Parathyroid adenoma (tissue), 2 donors: Measurements from ENCODE around the gene TIMD4.
"Not testable (repeated sequence)": the region's sequence is repeated elsewhere in the genome, so short reads cannot be mapped to it uniquely, and the experiment has no call there.

Source experiments
- H2AFZ ChIP-seq: fragments of 300-600 bp; sonication (generic); one replicate; pipeline ENCODE4 v1.7.0; 2017; ENCODE audit warnings: antibody characterized with exemption, mild to moderate bottlenecking
- H3K27ac ChIP-seq: fragments of 300-600 bp; sonication (generic); one replicate; pipeline ENCODE4 v1.7.0; 2017
- H3K27me3 ChIP-seq: fragments of 300-600 bp; sonication (generic); one replicate; pipeline ENCODE4 v1.7.0; 2017; ENCODE audit warnings: low read length; ENCODE audit not compliant: control insufficient read depth, insufficient read depth
- H3K36me3 ChIP-seq: fragments of 300-600 bp; sonication (generic); one replicate; pipeline ENCODE4 v1.7.0; 2017; ENCODE audit warnings: low read length; ENCODE audit not compliant: control insufficient read depth, insufficient read depth
- H3K4me1 ChIP-seq: fragments of 300-600 bp; sonication (generic); one replicate; pipeline ENCODE4 v1.7.0; 2017; ENCODE audit warnings: control low read depth
- H3K4me2 ChIP-seq: fragments of 300-600 bp; sonication (generic); one replicate; pipeline ENCODE4 v1.7.0; 2017; ENCODE audit warnings: low read length
- H3K4me3 ChIP-seq: fragments of 300-600 bp; sonication (generic); one replicate; pipeline ENCODE4 v1.7.0; 2017; ENCODE audit warnings: low read depth, low read length
- H3K79me2 ChIP-seq: fragments of 300-600 bp; sonication (generic); one replicate; pipeline ENCODE4 v1.7.0; 2017; ENCODE audit warnings: control low read depth
- H3K9ac ChIP-seq: fragments of 300-600 bp; sonication (generic); one replicate; pipeline ENCODE4 v1.7.0; 2017; ENCODE audit warnings: mild to moderate bottlenecking
- H3K9me3 ChIP-seq: fragments of 300-600 bp; sonication (generic); one replicate; pipeline ENCODE4 v1.7.0; 2017; ENCODE audit warnings: low read length; ENCODE audit not compliant: control insufficient read depth
- CTCF ChIP-seq: fragments of 300-600 bp; sonication (generic); IDR thresholded peaks from one replicate; pipeline ENCODE4 v1.7.0; 2017; ENCODE audit warnings: antibody characterized with exemption, mild to moderate bottlenecking
- donor health status: primary hyperparathyroidism.

TIMD4 gene

GRCh38 chr5:156942064-156942463 lies 21.0 kb downstream of the TIMD4 start:
- TF ChIP-seq CTCF, result no peak
- no peaks in the 10 kb centered on the region for H3K79me2 ChIP-seq
- H3K27ac ChIP-seq, result no peak overlapping the region
- no peak overlapping the region for H2AFZ ChIP-seq
- no peak overlapping the region for H3K4me3 ChIP-seq
- no peak overlapping the region for H3K4me2 ChIP-seq
- no peaks in the 10 kb centered on the region for H3K9me3 ChIP-seq
- H3K36me3 ChIP-seq, result no peaks in the 10 kb centered on the region
- H3K4me1 ChIP-seq, result no peaks in the 10 kb centered on the region
- H3K9ac ChIP-seq, result no peak overlapping the region
- H3K27me3 ChIP-seq, result no peaks in the 10 kb centered on the region

GRCh38 chr5:156940462-156940861 lies 22.6 kb downstream of the TIMD4 start:
- not testable (repeated sequence) for H3K9ac ChIP-seq, H3K4me3 ChIP-seq, H3K27ac ChIP-seq, H3K27me3 ChIP-seq, H3K79me2 ChIP-seq, H3K4me2 ChIP-seq, H3K9me3 ChIP-seq, H2AFZ ChIP-seq, H3K4me1 ChIP-seq, H3K36me3 ChIP-seq

GRCh38 chr5:156936972-156937371 lies 26.1 kb downstream of the TIMD4 start:
- Histone ChIP-seq H3K36me3 (no peaks in the 10 kb centered on the region), H3K79me2 (no peaks in the 10 kb centered on the region), H2AFZ (no peak overlapping the region), H3K4me3 (no peak overlapping the region), H3K27ac (no peak overlapping the region), H3K27me3 (no peaks in the 10 kb centered on the region), H3K4me2 (no peak overlapping the region), H3K9me3 (no peaks in the 10 kb centered on the region), H3K4me1 (no peaks in the 10 kb centered on the region), H3K9ac (no peak overlapping the region)
- TF ChIP-seq CTCF, result no peak

GRCh38 chr5:156934450-156935211 lies 28.4 kb downstream of the TIMD4 start:
- H3K79me2 ChIP-seq, result no peaks in the 10 kb centered on the region
- no peak overlapping the region for H3K27ac ChIP-seq
- no peaks in the 10 kb centered on the region for H3K4me1 ChIP-seq
- H3K27me3 ChIP-seq, result no peaks in the 10 kb centered on the region
- no peaks in the 10 kb centered on the region for H3K36me3 ChIP-seq
- TF ChIP-seq CTCF, result no peak
- no peaks in the 10 kb centered on the region for H3K9me3 ChIP-seq
- H3K4me3 ChIP-seq, result no peak overlapping the region
- H3K4me2 ChIP-seq, result no peak overlapping the region
- H3K9ac ChIP-seq, result no peak overlapping the region
- no peak overlapping the region for H2AFZ ChIP-seq

- Histone ChIP-seq H2AFZ (no peak overlapping the region), H3K27me3 (no peaks in the 10 kb centered on the region), H3K9me3 (no peaks in the 10 kb centered on the region), H3K79me2 (no peaks in the 10 kb centered on the region), H3K4me3 (no peak overlapping the region), H3K4me1 (no peaks in the 10 kb centered on the region), H3K9ac (no peak overlapping the region), H3K27ac (no peak overlapping the region), H3K4me2 (no peak overlapping the region), H3K36me3 (no peaks in the 10 kb centered on the region)
- no peak for TF ChIP-seq CTCF
Observed at GRCh38 chr5:156929366-156929948, 33.6 kb downstream of the TIMD4 start.
